ENCODE data around the gene WNT10A.

WNT10A gene

GRCh38 chr2:218878486-218878885 lies 2.2 kb upstream of the WNT10A start:
- no peak overlapping the region for H3K27ac ChIP-seq
- no peak for TF ChIP-seq ZFX (IDR thresholded peaks at IDR 0.05; ENCODE audit: borderline replicate concordance)
- no peak for TF ChIP-seq CTCF (IDR thresholded peaks at IDR 0.05)

- H3K27ac ChIP-seq: no peak overlapping the region
Observed at GRCh38 chr2:218878926-218879761, 1.5 kb upstream of the WNT10A start.

GRCh38 chr2:218879776-218880101 lies 913 bp upstream of the WNT10A start:
- no peak overlapping the region for H3K27ac ChIP-seq
- TF ChIP-seq CTCF (IDR thresholded peaks at IDR 0.05): no peak
- TF ChIP-seq ZFX (IDR thresholded peaks at IDR 0.05; ENCODE audit: borderline replicate concordance): no peak

More at GRCh38 chr2:218878926-218879761, 1.5 kb upstream of the WNT10A start:
- TF ChIP-seq CTCF (IDR thresholded peaks at IDR 0.05) (no peak), ZFX (IDR thresholded peaks at IDR 0.05; ENCODE audit: borderline replicate concordance) (no peak)

- TF ChIP-seq CTCF (IDR thresholded peaks at IDR 0.05) (no peak), ZFX (IDR thresholded peaks at IDR 0.05; ENCODE audit: borderline replicate concordance) (no peak)
- H3K27ac ChIP-seq: no peak overlapping the region
Observed at GRCh38 chr2:218880859-218881594, 375 bp downstream of the WNT10A start.

DNA sequence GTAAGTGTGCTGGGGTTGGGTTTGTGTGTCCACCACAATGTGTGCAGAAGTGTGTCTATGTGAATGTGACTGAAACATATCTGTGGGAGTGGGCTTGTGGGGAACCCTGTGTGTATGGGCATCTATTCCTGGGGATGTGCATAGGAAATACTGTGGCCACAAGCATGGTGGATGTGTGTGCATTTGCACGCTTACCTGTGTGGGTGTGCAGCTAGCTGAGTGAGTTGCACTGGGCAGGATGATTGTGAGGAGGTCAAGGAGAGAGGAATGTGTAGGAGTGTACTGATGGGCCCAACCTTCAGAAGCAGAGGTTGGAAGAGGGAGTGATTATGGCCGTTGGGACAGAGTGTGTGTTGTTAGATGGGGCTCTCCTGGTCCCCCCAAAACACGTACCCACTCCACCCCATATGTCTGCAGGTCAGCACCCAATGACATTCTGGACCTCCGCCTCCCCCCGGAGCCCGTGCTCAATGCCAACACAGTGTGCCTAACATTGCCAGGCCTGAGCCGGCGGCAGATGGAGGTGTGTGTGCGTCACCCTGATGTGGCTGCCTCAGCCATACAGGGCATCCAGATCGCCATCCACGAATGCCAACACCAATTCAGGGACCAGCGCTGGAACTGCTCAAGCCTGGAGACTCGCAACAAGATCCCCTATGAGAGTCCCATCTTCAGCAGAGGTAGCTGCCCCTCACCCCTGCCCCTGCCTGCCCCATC lies 1.2 kb downstream of the WNT10A start:
- TF ChIP-seq ZFX (IDR thresholded peaks at IDR 0.05; ENCODE audit: borderline replicate concordance) (no peak), CTCF (IDR thresholded peaks at IDR 0.05) (no peak)
- no peak overlapping the region for H3K27ac ChIP-seq

DNA sequence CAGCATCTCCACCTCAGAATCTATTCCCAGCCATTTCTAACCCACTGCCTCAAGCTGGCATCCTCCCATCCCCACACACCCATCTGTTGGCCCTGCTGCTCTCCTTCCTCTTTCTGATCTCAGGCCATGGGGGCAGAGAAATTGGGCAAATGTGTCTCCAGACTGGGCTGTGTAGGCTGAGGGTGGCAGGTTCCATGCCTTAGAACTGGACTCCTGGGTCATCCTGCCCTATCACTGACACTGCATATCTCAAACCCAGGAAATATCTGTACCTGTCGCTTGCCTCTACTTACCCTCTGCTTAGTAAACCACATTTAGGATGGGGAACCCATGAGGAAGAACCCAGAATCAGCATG lies 1.8 kb downstream of the WNT10A start:
- no peak overlapping the region for H3K27ac ChIP-seq
- TF ChIP-seq CTCF (IDR thresholded peaks at IDR 0.05) (no peak), ZFX (IDR thresholded peaks at IDR 0.05; ENCODE audit: borderline replicate concordance) (no peak)

All from 22Rv1 (cell line).